HepG2 (cell line): Measurements from ENCODE around the gene SHANK2. TPM values are rescaled to one million over a fixed set of nuclear protein-coding genes. Genes with fewer than 3 reads are reported as not detected.
"Not testable (repeated sequence)": the region's sequence is repeated elsewhere in the genome, so short reads cannot be mapped to it uniquely, and the experiment has no call there.

Experiments
- ATAC-seq: fragments of 200-7000 bp; cut with Tn5 transposase; 3 replicates; pipeline ENCODE4 v1.9.1; 2020; ENCODE audit warnings: mild to moderate bottlenecking, moderate library complexity
- BruUV-seq: library from RNA; stranded (reverse); fragments of 400-500 nt; replicated peaks from 2 replicates; lab custom pipeline; 2021; lab: Mats Ljungman, UMichigan
- CTCF ChIA-PET: fragments of 300-600 bp; formaldehyde crosslinking; extraction: SDS; loops from one replicate; lab custom pipeline; 2021; ENCODE audit warnings: low total read pairs, inconsistent platforms, low intra/inter-chr PET ratio; lab: Yijun Ruan, JAX
- POLR2A ChIA-PET: fragments of 350-600 bp; sonication (Branson Sonifier 250); formaldehyde crosslinking; loops from one replicate; lab custom pipeline; 2020; ENCODE audit warnings: antibody characterized with exemption, inconsistent platforms; lab: Yijun Ruan, JAX
- DNase-seq: peaks from one replicate; pipeline ENCODE4 v3.0.0-alpha.2; 2015; ENCODE audit warnings: low spot score
- FAIRE-seq: peaks from 3 replicates; lab custom pipeline; 2011; peaks lifted over from hg19 to GRCh38; lab: Jason Lieb, UNC
- H2AFZ ChIP-seq: one replicate; pipeline ENCODE4 v1.6.1; 2011; ENCODE audit warnings: low read length, inconsistent platforms
- H3K27ac ChIP-seq: fragments of 300-600 bp; 3 replicates; pipeline ENCODE4 v1.8.0; 2011; ENCODE audit warnings: mixed run types, mild to moderate bottlenecking, mixed read lengths, low read length, inconsistent platforms; ENCODE audit not compliant: insufficient read depth; ENCODE audit errors: extremely low read length
- H3K27me3 ChIP-seq, 2 experiments: fragments of 200-600 bp in 1 of 2; 2 replicates in 1 of 2; 3 replicates in 1 of 2; pipeline versions ENCODE4 v1.6.0 to v1.8.0; 2011; ENCODE audit warnings: low read length in 2 of 2, mild to moderate bottlenecking in 2 of 2, moderate library complexity in 2 of 2, inconsistent platforms in 1 of 2; ENCODE audit not compliant: insufficient read depth in 2 of 2, control insufficient read depth in 1 of 2
- H3K36me3 ChIP-seq, 2 experiments: fragments of 200-600 bp in 1 of 2; replicated peaks in 1 of 2; 2 replicates in 1 of 2; 3 replicates in 1 of 2; pipeline versions ENCODE4 v1.5.1 to v1.8.0; 2011; ENCODE audit warnings: low read length in 2 of 2, inconsistent platforms in 1 of 2; ENCODE audit not compliant: insufficient read depth in 2 of 2, control insufficient read depth in 1 of 2
- H3K4me1 ChIP-seq: 2 replicates; pipeline ENCODE4 v1.5.1; 2012; ENCODE audit warnings: low read length, inconsistent platforms; ENCODE audit not compliant: insufficient read depth
- H3K4me2 ChIP-seq: 2 replicates; pipeline ENCODE4 v1.6.0; 2011; ENCODE audit warnings: low read depth, low read length, inconsistent platforms
- H3K4me3 ChIP-seq, 3 experiments: fragments of 200-600 bp in 1 of 3; sonication (generic), shearing (Covaris generic) in 1 of 3; replicated peaks in 1 of 3; 2 replicates each; pipeline ENCODE4 v1.5.1; 2011 to 2016; ENCODE audit warnings: low read length in 3 of 3, inconsistent platforms in 2 of 3, low read depth in 2 of 3, mild to moderate bottlenecking in 2 of 3, control low read depth in 1 of 3, mixed read lengths in 1 of 3; ENCODE audit not compliant: insufficient read depth in 1 of 3
- H3K79me2 ChIP-seq: one replicate; pipeline ENCODE4 v1.6.1; 2011; ENCODE audit warnings: low read length, inconsistent platforms; ENCODE audit not compliant: insufficient read depth
- H3K9ac ChIP-seq: 2 replicates; pipeline ENCODE4 v1.6.0; 2011; ENCODE audit warnings: mild to moderate bottlenecking, low read depth, low read length, inconsistent platforms; ENCODE audit not compliant: insufficient read depth
- H3K9me3 ChIP-seq: 2 replicates; pipeline ENCODE4 v1.5.1; 2012; ENCODE audit warnings: mild to moderate bottlenecking, low read length
- H4K20me1 ChIP-seq: 2 replicates; pipeline ENCODE4 v1.6.0; 2011; ENCODE audit warnings: inconsistent platforms, mild to moderate bottlenecking, low read length, moderate library complexity; ENCODE audit not compliant: insufficient read depth
- NR0B2 ChIP-seq: sonication (generic); formaldehyde crosslinking; IDR thresholded peaks from 2 replicates; pipeline ENCODE4 v1.4.0; 2020; ENCODE audit warnings: mild to moderate bottlenecking, missing genetic modification reagents
- ONECUT2 ChIP-seq: sonication (generic); formaldehyde crosslinking; IDR thresholded peaks from 2 replicates; pipeline ENCODE4 v1.4.0; 2020; ENCODE audit warnings: missing genetic modification reagents
- POLR2AphosphoS5 ChIP-seq: IDR thresholded peaks from 2 replicates; pipeline ENCODE4 v1.6.1; 2012; ENCODE audit warnings: low read depth, low read length
- RARG ChIP-seq: sonication (generic); formaldehyde crosslinking; IDR thresholded peaks from 2 replicates; pipeline ENCODE4 v1.4.0; 2020; ENCODE audit warnings: low read depth, mild to moderate bottlenecking, missing genetic modification reagents
- ZMYM3 ChIP-seq: sonication (generic); formaldehyde crosslinking; IDR thresholded peaks from 2 replicates; pipeline ENCODE4 v1.5.1; 2020; ENCODE audit warnings: mild to moderate bottlenecking, missing genetic modification reagents
- ZNF629 ChIP-seq: sonication (generic); formaldehyde crosslinking; conservative IDR thresholded peaks from 2 replicates; pipeline ENCODE4 v1.5.0; 2020; ENCODE audit warnings: missing genetic modification reagents
- WGBS: methylation state at CpG from one replicate; pipeline ENCODE4 v1.1.6; 2017; ENCODE audit warnings: low lambda C conversion rate; 5-methylcytosine and 5-hydroxymethylcytosine counted together
- in situ Hi-C: cut with HindIII; loops from 2 replicates; pipeline ENCODE4 v1.10.0; 2017; ENCODE audit warnings: low pct_unique_long_range_greater_than_20kb; ENCODE audit not compliant: extremely low pct_ligation_motif_present
- intact Hi-C: fragments of 100-400 bp; cut with micrococcal nuclease; formaldehyde crosslinking; loops from one replicate; pipeline ENCODE4 v1.10.0; 2022; ENCODE audit not compliant: unreplicated experiment
- polyA plus RNA-seq, 8 experiments: library from polyadenylated mRNA; depleted of rRNA in 3 of 8; stranded (reverse) in 7 of 8; unstranded in 1 of 8; fragments of >200 nt; fragmentation: Illumina TruSeq in 4 of 8; extraction: Trizol in 4 of 8; gene quantifications; 2 replicates each; pipeline versions ENCODE4 v1.2.1 to v1.2.3, GENCODE V29; 2011 to 2016; ENCODE audit warnings: low read depth in 4 of 8, missing spikeins in 1 of 8, mixed read lengths in 1 of 8; ENCODE audit not compliant: insufficient read depth in 1 of 8
- total RNA-seq, 5 experiments: library from RNA; depleted of rRNA; stranded (reverse); fragments of >200 nt; fragmentation: Illumina TruSeq; extraction: Trizol; gene quantifications; 2 replicates each; pipeline ENCODE4 v1.2.3, GENCODE V29; 2016; ENCODE audit warnings: low read depth in 1 of 5
- TF ChIP-seq, protein P1 (sequence below): sonication (generic); formaldehyde crosslinking; conservative IDR thresholded peaks from 2 replicates; pipeline ENCODE4 v1.8.1; 2023; ENCODE audit warnings: missing genetic modification reagents

The SHANK2 gene
- total and polyA plus RNA-seq, 2 of the 13 experiments (the other 11 are each of a cell fraction or from before 2014, with no cell fraction given) = 10.2 to 13.0 TPM

GRCh38 chr11:71236836-71237475, 15.4 kb downstream of the SHANK2 start (continued):
- TF ChIP-seq, protein P1, sequence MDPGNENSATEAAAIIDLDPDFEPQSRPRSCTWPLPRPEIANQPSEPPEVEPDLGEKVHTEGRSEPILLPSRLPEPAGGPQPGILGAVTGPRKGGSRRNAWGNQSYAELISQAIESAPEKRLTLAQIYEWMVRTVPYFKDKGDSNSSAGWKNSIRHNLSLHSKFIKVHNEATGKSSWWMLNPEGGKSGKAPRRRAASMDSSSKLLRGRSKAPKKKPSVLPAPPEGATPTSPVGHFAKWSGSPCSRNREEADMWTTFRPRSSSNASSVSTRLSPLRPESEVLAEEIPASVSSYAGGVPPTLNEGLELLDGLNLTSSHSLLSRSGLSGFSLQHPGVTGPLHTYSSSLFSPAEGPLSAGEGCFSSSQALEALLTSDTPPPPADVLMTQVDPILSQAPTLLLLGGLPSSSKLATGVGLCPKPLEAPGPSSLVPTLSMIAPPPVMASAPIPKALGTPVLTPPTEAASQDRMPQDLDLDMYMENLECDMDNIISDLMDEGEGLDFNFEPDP (CRISPR knock-in tag) = no peak
- TF ChIP-seq RARG (CRISPR knock-in tag) (no peak), POLR2AphosphoS5 (no peak), ONECUT2 (CRISPR knock-in tag) (no peak)

DNA sequence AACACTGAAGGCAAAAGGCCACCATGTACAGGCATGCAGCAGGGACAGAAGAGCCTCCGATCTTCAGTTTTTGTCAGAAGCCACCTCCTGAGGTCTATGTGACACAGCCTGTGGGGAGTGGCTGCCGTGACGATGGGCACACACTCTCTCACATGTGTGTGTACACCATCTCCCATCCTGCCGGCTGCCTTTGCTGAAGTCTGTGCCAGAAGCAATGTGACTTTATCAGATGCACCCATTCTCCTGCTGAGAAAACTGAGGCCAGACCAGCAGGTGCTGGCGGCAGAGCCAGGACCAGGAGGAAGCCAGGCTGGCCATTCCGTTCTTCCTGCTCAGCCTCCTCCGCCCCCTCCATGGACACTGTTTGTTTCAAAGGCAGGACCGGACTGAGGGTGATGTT, 16.7 kb downstream of the SHANK2 start:
- peaks cover 22% of the 10 kb centered on the region; the same call in 1 of the 2 replicates for H4K20me1 ChIP-seq
- no peak overlapping the region for H2AFZ ChIP-seq
- H3K36me3 ChIP-seq = peaks cover 25 to 69% of the 10 kb centered on the region in 2 experiments
- BruUV-seq = no TSS peak
- FAIRE-seq (no peak), ATAC-seq (no peak), DNase-seq (no peak)
- H3K9ac ChIP-seq = no peak overlapping the region
- in situ Hi-C loops = no loop called here
- TF ChIP-seq NR0B2 (no peak), ZNF629 (CRISPR knock-in tag) (peak; percentile 94), ZMYM3 (peak; percentile 87)
- H3K9me3 ChIP-seq = no peaks in the 10 kb centered on the region
- no peak overlapping the region for H3K4me2 ChIP-seq
- no peaks in the 10 kb centered on the region for H3K27me3 ChIP-seq
- no peak overlapping the region for H3K27ac ChIP-seq
- peaks cover 92% of the 10 kb centered on the region for H3K79me2 ChIP-seq
- peaks cover 34% of the 10 kb centered on the region for H3K4me1 ChIP-seq
- ChIA-PET CTCF (no interaction called here), POLR2A (no interaction called here)
- WGBS = 99% methylated on average over 7 of the region's 8 CpGs
- intact Hi-C loops = no loop called here
- no peak overlapping the region for H3K4me3 ChIP-seq

DNA sequence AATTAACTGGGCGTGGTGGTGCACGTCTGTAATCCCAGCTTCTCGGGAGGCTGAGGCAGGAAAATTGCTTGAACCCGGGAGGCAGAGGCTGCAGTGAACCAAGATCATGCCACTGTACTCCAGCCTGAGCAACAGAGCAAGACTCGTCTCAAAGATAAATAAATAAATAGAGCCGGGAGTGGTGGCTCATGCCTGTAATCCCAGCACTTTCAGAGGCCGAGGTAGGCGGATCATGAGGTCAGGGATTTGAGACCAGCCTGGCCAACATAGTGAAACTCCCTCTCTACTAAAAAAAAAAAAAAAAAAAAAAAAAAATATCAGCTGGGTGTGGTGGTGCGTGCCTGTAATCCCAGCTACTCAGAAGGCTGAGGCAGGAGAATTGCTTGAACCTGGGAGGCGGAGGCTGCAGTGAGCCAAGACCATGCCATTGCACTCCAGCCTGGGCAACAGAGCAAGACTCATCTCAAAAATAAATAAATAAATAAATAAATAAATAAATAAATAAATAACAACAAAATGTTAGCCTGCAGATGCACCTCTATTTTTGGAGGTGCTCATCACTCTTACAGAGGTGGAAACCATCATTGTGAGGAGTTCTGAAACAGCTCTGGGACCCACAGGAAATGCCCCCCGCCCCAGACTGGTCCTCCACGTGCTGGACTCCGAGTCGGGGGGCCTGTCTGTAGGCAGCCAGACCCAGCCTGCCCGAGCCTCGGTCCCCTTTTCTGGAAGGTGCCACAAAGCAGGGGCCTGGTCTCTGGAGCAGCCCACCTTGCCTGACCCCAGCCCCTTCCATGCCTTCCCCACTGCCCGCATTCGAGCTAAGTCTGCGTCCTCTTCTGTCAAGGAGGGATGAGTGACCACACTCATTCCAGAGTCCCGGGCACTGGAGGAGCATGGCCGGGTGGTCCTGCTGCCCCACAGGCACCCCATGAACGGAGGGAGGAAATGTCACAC, 18.2 kb downstream of the SHANK2 start:
- H4K20me1 ChIP-seq = peaks cover 22% of the 10 kb centered on the region; the same call in 1 of the 2 replicates
- peaks cover 89% of the 10 kb centered on the region for H3K79me2 ChIP-seq
- in situ Hi-C loops, BruUV-seq, H2AFZ ChIP-seq, intact Hi-C loops, H3K27ac ChIP-seq, H3K4me3 ChIP-seq, H3K4me2 ChIP-seq, H3K27me3 ChIP-seq, ATAC-seq, CTCF ChIA-PET, FAIRE-seq, H3K9me3 ChIP-seq, DNase-seq, H3K9ac ChIP-seq: not testable (repeated sequence)
- H3K36me3 ChIP-seq = peaks cover 21 to 54% of the 10 kb centered on the region in 2 experiments; a peak in 4 of 5 replicates
- 93% methylated on average over 16 of the region's 22 CpGs for WGBS
- POLR2A ChIA-PET = interaction anchor here (0.6 kb wide), 1 partner anchor 94 kb away, joined by 3 read pairs; no protein-coding TSS in a partner anchor
- H3K4me1 ChIP-seq = peaks cover 19% of the 10 kb centered on the region
